ENCODE data around the gene TTLL9.
"Not testable (repeated sequence)": the region's sequence is repeated elsewhere in the genome, so short reads cannot be mapped to it uniquely, and the experiment has no call there.

Gene TTLL9

GRCh38 chr20:31869942-31870725 is at the start of gene TTLL9, which contains the start of gene DUSP15:
Gene TTLL9, plus strand, starts transcription at chr20:31870634. Its CDS starts 493 bp downstream, at chr20:31871127.
Gene DUSP15, minus strand, starts transcription at chr20:31870527. Its CDS starts 190 bp downstream, at chr20:31870337.
- peaks cover 0 to 24% of the 10 kb centered on the region in 2 donors for H3K27me3 ChIP-seq (ENCODE audit: control insufficient read depth in 1 of 2, insufficient read depth in 2 of 2, low read length in 2 of 2)
- no peak within 1 kb of the TSS for H3K9ac ChIP-seq (ENCODE audit: low read length)
- H3K36me3 ChIP-seq (ENCODE audit: insufficient read depth, low read length) = no peaks in the 10 kb centered on the region
- H3K4me3 ChIP-seq (ENCODE audit: low read depth in 1 of 2, low read length in 2 of 2) = peak within 1 kb of the TSS; percentile 62 to 63
- no peak within 1 kb of the TSS for H3K27ac ChIP-seq (ENCODE audit: low read depth, low read length)
- peaks cover 7% of the 10 kb centered on the region for H3K4me1 ChIP-seq (ENCODE audit: insufficient read depth, low read length)
- H3K9me3 ChIP-seq (ENCODE audit: low read length) = no peaks in the 10 kb centered on the region

- H3K27ac ChIP-seq (ENCODE audit: low read depth, low read length) = no peak overlapping the region
- H3K4me1 ChIP-seq (ENCODE audit: insufficient read depth, low read length) = peaks cover 13% of the 10 kb centered on the region
- H3K9me3 ChIP-seq (ENCODE audit: low read length) = no peaks in the 10 kb centered on the region
- peaks cover 0 to 7% of the 10 kb centered on the region in 2 donors for H3K27me3 ChIP-seq (ENCODE audit: control insufficient read depth in 1 of 2, insufficient read depth in 2 of 2, low read length in 2 of 2)
- H3K36me3 ChIP-seq (ENCODE audit: insufficient read depth, low read length) = no peaks in the 10 kb centered on the region
- no peak overlapping the region for H3K4me3 ChIP-seq (ENCODE audit: low read depth in 1 of 2, low read length in 2 of 2)
- no peak overlapping the region for H3K9ac ChIP-seq (ENCODE audit: low read length)
Observed at GRCh38 chr20:31821427-31821826, 49.0 kb upstream of the TTLL9 start.

GRCh38 chr20:31822421-31823330 is 47.8 kb upstream of the TTLL9 start:
- peaks cover 0 to 7% of the 10 kb centered on the region in 2 donors for H3K27me3 ChIP-seq (ENCODE audit: control insufficient read depth in 1 of 2, insufficient read depth in 2 of 2, low read length in 2 of 2)
- no peaks in the 10 kb centered on the region for H3K9me3 ChIP-seq (ENCODE audit: low read length)
- no peaks in the 10 kb centered on the region for H3K36me3 ChIP-seq (ENCODE audit: insufficient read depth, low read length)
- no peak overlapping the region for H3K27ac ChIP-seq (ENCODE audit: low read depth, low read length)
- H3K9ac ChIP-seq (ENCODE audit: low read length) = no peak overlapping the region
- H3K4me1 ChIP-seq (ENCODE audit: insufficient read depth, low read length) = peaks cover 13% of the 10 kb centered on the region
- H3K4me3 ChIP-seq (ENCODE audit: low read depth in 1 of 2, low read length in 2 of 2) = no peak overlapping the region

- Histone ChIP-seq H3K4me1 (ENCODE audit: insufficient read depth, low read length) (peaks cover 13% of the 10 kb centered on the region), H3K9me3 (ENCODE audit: low read length) (no peaks in the 10 kb centered on the region), H3K27me3 (ENCODE audit: control insufficient read depth in 1 of 2, insufficient read depth in 2 of 2, low read length in 2 of 2) (peaks cover 0 to 7% of the 10 kb centered on the region in 2 donors), H3K9ac (ENCODE audit: low read length) (no peak overlapping the region), H3K36me3 (ENCODE audit: insufficient read depth, low read length) (no peaks in the 10 kb centered on the region), H3K27ac (ENCODE audit: low read depth, low read length) (no peak overlapping the region), H3K4me3 (ENCODE audit: low read depth in 1 of 2, low read length in 2 of 2) (no peak overlapping the region)
Observed at GRCh38 chr20:31823360-31824124, 46.9 kb upstream of the TTLL9 start.

- Histone ChIP-seq H3K4me1 (ENCODE audit: insufficient read depth, low read length) (peaks cover 13% of the 10 kb centered on the region), H3K4me3 (ENCODE audit: low read depth in 1 of 2, low read length in 2 of 2) (no peak overlapping the region)
Observed at GRCh38 chr20:31824125-31824485, 46.3 kb upstream of the TTLL9 start.

GRCh38 chr20:31824554-31825313 is 45.7 kb upstream of the TTLL9 start:
- Histone ChIP-seq H3K36me3 (ENCODE audit: insufficient read depth, low read length) (no peaks in the 10 kb centered on the region), H3K4me3 (ENCODE audit: low read depth in 1 of 2, low read length in 2 of 2) (no peak overlapping the region), H3K27ac (ENCODE audit: low read depth, low read length) (no peak overlapping the region), H3K9ac (ENCODE audit: low read length) (no peak overlapping the region), H3K27me3 (ENCODE audit: control insufficient read depth in 1 of 2, insufficient read depth in 2 of 2, low read length in 2 of 2) (peaks cover 0 to 7% of the 10 kb centered on the region in 2 donors), H3K9me3 (ENCODE audit: low read length) (no peaks in the 10 kb centered on the region), H3K4me1 (ENCODE audit: insufficient read depth, low read length) (peaks cover 13% of the 10 kb centered on the region)

More at GRCh38 chr20:31824125-31824485, 46.3 kb upstream of the TTLL9 start:
- H3K9me3 ChIP-seq (ENCODE audit: low read length) = no peaks in the 10 kb centered on the region
- H3K27ac ChIP-seq (ENCODE audit: low read depth, low read length) = no peak overlapping the region
- H3K36me3 ChIP-seq (ENCODE audit: insufficient read depth, low read length) = no peaks in the 10 kb centered on the region
- H3K9ac ChIP-seq (ENCODE audit: low read length) = no peak overlapping the region
- peaks cover 0 to 7% of the 10 kb centered on the region in 2 donors for H3K27me3 ChIP-seq (ENCODE audit: control insufficient read depth in 1 of 2, insufficient read depth in 2 of 2, low read length in 2 of 2)

GRCh38 chr20:31826074-31826473 is 44.4 kb upstream of the TTLL9 start:
- no peaks in the 10 kb centered on the region for H3K36me3 ChIP-seq (ENCODE audit: insufficient read depth, low read length)
- H3K27ac ChIP-seq (ENCODE audit: low read depth, low read length) = no peak overlapping the region
- H3K27me3 ChIP-seq (ENCODE audit: control insufficient read depth in 1 of 2, insufficient read depth in 2 of 2, low read length in 2 of 2) = peaks cover 0 to 7% of the 10 kb centered on the region in 2 donors
- H3K9me3 ChIP-seq (ENCODE audit: low read length) = no peaks in the 10 kb centered on the region
- H3K4me1 ChIP-seq (ENCODE audit: insufficient read depth, low read length) = peaks cover 13% of the 10 kb centered on the region
- H3K9ac ChIP-seq (ENCODE audit: low read length) = no peak overlapping the region
- H3K4me3 ChIP-seq (ENCODE audit: low read depth in 1 of 2, low read length in 2 of 2) = no peak overlapping the region

- H3K9ac ChIP-seq (ENCODE audit: low read length) = no peak overlapping the region
- no peaks in the 10 kb centered on the region for H3K9me3 ChIP-seq (ENCODE audit: low read length)
- H3K4me1 ChIP-seq (ENCODE audit: insufficient read depth, low read length) = peaks cover 13% of the 10 kb centered on the region
- no peak overlapping the region for H3K4me3 ChIP-seq (ENCODE audit: low read depth in 1 of 2, low read length in 2 of 2)
- peaks cover 0 to 7% of the 10 kb centered on the region in 2 donors for H3K27me3 ChIP-seq (ENCODE audit: control insufficient read depth in 1 of 2, insufficient read depth in 2 of 2, low read length in 2 of 2)
- no peaks in the 10 kb centered on the region for H3K36me3 ChIP-seq (ENCODE audit: insufficient read depth, low read length)
- H3K27ac ChIP-seq (ENCODE audit: low read depth, low read length) = no peak overlapping the region
Observed at GRCh38 chr20:31827059-31827458, 43.4 kb upstream of the TTLL9 start.

- H3K9ac ChIP-seq (ENCODE audit: low read length); H3K27ac ChIP-seq (ENCODE audit: low read depth, low read length); H3K4me3 ChIP-seq (ENCODE audit: low read depth in 1 of 2, low read length in 2 of 2); H3K9me3 ChIP-seq (ENCODE audit: low read length); H3K4me1 ChIP-seq (ENCODE audit: insufficient read depth, low read length); H3K27me3 ChIP-seq (ENCODE audit: control insufficient read depth in 1 of 2, insufficient read depth in 2 of 2, low read length in 2 of 2); H3K36me3 ChIP-seq (ENCODE audit: insufficient read depth, low read length): not testable (repeated sequence)
Observed at GRCh38 chr20:31828016-31828415, 42.4 kb upstream of the TTLL9 start.

GRCh38 chr20:31829731-31830130 is 40.7 kb upstream of the TTLL9 start:
- Histone ChIP-seq H3K9me3 (ENCODE audit: low read length) (no peaks in the 10 kb centered on the region), H3K27me3 (ENCODE audit: control insufficient read depth in 1 of 2, insufficient read depth in 2 of 2, low read length in 2 of 2) (peaks cover 0 to 10% of the 10 kb centered on the region in 2 donors), H3K4me3 (ENCODE audit: low read depth in 1 of 2, low read length in 2 of 2) (no peak overlapping the region), H3K9ac (ENCODE audit: low read length) (no peak overlapping the region), H3K36me3 (ENCODE audit: insufficient read depth, low read length) (no peaks in the 10 kb centered on the region), H3K27ac (ENCODE audit: low read depth, low read length) (no peak overlapping the region), H3K4me1 (ENCODE audit: insufficient read depth, low read length) (no peaks in the 10 kb centered on the region)

Measured in muscle layer of colon (tissue), 2 donors.